HG02938 (cell line): Measurements from ENCODE around the gene AOPEP.
"Not testable (repeated sequence)": the region's sequence is repeated elsewhere in the genome, so short reads cannot be mapped to it uniquely, and the experiment has no call there.

Experiments
- ATAC-seq: cut with Tn5 transposase; IDR thresholded peaks from one replicate; pipeline ENCODE4 v1.9.1; 2021; ENCODE audit warnings: mild to moderate bottlenecking, moderate library complexity; ENCODE audit not compliant: unreplicated experiment

The AOPEP gene

DNA sequence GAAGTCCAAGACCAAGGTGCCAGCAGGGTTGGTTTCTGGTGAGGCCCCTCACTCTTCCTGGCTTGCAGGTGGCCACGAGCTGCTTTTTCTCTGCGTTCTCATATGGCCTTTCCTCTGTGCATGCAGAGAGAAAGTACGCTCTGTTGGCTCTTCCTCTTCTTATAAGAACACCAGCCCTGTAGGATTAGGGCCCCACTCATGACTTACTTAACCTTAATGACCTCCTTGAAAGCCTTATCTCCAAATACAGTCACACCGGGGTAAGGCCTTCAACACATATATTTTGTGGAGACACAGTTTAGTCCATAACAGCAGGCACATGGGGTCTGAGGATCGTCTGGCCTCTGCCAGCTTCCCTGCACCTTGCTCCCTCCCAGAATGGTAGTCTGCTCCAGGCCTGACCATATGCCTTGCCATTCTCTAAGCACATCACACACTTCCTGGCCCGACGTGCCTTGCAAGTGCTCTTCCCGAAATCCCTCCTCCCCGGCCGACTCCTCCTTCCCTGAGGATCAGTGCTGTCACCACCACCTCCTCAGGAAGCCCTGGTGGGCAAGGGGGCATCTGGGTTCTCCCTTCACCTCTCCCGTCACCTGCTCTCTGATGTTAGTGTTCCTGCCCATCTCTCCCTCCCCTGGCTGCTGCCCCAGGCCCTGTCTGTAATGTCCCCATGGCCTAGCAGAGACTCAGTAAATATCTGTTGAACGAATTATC is 200.7 kb downstream of the AOPEP start:
- no peak for ATAC-seq

DNA sequence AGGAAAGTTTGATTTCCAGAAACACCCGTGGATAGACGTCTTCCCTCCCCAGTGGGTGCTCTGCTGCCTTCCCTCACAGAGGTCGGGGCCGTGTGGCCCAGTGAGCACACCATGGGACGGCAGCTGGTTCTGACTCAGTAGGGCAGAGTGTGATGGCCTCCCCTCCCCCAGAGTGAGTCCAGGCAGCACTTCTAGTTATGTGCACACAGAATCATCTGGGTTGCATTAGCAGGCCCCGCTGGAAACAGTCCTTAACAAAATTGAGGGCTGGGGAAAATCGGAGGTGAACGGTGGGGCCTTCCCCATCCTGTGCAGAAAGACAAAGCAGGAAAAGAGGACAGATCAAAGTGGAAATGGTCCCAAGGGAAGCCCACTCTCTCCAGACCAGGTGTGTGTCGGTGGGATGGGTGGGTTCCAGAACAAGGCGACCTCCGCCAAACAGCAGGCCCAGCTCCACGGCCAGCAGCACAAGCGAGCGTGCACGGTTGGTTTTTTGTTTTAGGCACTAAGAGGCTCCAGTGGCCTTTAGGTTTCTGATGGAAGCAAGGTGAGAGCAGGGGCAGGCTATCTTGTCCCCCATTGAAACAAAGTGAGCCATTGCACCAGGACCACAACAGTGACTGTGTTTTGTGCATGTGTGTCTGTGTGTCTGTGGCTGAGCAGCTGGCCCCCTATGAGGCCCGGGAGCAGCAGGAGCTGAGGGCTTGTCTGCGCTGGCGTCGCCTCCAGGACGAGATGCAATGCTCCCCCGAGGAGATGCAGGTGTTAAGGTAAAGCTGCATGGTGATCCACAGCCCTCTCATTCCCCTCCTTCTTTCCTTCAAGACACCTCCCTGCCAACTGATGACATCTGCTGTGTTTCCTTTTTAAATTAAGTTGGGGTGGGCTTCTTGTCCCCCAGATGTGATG is 201.5 kb downstream of the AOPEP start:
- no peak for ATAC-seq

DNA sequence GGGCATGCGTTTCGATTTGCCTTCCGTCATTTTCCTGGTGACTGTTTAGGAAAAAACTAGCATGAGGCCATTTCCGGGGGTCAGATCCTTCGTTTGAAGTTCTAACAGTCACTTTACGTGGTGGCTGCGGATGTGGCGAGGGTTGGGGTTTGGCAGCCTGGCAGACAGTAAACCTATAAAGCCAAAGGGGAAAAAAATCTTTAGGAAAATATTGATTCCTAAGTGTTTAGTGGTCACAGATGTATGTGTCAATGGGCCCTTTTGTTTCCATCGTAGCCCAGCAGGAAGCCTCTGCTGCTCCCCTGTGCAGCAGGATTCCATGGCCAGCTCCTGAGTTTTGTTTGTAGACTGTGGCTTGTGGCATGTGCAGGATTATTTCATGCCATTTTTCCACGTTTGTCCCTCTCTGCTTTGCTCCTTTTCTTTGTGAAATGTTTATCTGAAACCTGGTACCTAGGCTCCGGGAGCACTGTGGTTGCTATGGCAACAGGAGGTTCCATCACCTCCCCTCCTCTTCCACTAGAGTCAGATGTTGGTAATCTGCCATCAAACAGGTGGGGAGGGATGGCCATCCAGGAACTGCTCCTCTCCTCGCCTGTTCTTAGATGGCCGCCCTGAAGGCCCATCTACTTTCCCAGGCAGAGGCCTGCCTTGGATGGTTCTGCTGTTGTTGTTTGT is 202.3 kb downstream of the AOPEP start:
- ATAC-seq = no peak

DNA sequence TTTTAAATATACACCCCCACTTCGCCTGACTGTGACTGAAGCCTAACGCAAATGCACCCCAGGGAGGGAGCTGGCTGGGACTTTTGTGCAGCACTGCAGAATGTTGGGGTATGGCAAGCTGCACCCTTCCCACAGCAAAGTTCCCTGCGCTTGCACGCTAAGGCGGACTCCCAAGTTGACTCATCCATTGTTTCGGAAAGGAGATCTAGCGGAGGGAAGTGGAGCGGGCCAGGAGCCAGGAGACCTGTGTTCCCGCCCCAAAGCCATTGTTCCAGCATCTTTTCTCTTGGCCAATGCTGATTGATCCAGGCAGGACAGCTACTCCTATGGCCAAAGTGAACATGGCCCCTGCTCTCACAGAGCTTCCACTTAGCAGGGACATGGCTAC is 202.9 kb downstream of the AOPEP start:
- no peak for ATAC-seq

DNA sequence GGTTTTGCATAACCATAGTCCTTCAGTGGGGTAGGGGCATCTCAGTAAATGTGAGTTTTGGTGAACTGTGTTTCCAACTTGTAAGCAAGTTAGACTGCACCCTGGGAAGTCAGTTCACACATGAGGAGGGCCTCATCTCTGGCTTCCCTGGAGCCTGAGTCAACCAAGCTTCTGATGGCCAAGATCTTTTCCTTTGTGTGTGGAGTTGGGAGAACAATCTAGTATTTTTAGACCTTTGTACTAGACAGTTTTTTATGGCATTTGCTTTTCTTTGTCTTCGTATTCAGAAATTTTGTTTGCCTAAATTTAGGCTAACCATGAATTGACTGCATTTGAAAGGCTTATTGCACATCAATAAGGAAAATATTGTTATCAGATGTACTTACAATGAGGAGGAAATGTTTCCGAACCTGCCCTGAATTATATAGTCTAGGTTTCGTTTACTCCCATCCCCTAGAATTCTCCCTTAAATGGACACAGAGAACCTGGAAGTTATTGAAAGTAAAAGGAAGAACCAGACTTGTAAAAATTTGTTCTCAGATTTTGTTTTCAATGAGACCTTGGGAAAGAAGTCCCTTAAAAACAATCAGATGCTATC is 204.6 kb downstream of the AOPEP start:
- no peak for ATAC-seq

DNA sequence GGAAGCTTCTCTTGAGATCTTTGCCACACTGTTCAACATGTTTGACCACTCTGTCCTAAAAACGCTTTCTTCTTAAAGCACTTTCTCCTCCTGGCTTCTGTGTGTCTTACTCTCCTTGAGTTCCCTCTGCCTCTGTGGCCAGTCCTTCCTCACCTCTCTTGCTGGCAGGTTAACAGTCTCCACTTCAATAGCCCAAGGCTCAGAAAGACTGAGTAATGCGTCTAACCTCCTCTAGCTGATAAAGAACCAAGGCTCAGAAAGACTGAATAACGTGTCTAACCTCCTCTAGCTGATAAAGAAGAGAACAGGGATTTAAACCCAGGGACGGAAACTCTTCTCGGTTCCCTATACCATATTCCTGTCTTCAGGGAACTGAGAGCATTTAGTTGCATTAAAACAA is 205.2 kb downstream of the AOPEP start:
- no peak for ATAC-seq

DNA sequence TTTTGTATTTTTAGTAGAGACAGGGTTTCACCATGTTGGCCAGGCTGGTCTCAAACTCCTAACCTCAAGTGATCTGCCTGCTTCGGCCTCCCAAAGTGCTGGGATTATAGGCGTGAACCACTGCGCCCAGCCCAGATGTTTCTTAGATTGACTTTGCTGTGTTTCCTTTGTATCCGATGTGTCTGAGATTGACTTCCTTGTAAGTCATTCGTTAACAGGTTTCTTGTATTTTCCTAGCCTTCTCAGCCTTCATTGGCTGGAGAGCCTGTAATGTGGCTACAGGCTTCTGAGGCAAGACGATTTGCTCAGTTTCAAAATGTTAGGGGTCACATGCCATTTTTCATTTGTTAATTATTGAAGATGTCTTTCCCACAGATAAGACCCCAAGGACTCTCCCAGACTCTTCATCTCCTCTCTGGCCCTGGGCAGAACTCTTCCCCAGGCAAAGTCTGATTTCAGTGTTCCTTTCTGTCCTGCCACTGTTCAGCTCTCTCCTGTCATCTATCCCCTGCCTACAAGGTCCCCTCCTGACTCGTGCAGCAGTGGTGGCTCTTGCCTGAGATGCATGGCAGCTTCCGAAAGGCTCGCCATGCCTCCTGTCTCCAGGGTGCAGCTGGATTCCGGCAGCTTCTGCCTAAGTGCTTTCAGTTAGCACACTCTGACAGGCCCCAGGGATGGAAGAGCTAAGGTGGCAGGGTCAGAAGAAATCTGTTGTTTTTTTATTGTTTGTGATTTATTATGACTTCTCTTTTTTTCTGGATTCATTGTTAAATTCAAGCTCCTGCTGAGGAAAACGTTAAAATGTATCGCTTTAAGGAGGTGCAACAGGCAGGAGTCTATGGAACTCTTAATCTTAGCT is 206.4 kb downstream of the AOPEP start:
- no peak for ATAC-seq

DNA sequence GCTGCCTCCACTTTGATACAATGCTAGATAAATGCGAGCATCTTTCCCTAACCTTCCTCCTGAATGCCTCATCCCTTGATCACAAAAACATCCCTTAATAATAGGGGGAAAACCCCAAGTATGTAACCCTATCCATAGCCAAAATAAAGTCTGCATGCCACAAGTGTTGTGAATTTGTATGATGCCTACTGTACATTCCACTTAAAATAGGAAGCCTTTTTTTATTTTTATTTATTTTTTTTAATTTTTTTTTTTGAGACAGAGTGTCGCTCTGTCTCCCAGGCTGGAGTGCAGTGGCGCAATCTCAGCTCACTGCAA is 207.0 kb downstream of the AOPEP start:
- ATAC-seq = no peak

DNA sequence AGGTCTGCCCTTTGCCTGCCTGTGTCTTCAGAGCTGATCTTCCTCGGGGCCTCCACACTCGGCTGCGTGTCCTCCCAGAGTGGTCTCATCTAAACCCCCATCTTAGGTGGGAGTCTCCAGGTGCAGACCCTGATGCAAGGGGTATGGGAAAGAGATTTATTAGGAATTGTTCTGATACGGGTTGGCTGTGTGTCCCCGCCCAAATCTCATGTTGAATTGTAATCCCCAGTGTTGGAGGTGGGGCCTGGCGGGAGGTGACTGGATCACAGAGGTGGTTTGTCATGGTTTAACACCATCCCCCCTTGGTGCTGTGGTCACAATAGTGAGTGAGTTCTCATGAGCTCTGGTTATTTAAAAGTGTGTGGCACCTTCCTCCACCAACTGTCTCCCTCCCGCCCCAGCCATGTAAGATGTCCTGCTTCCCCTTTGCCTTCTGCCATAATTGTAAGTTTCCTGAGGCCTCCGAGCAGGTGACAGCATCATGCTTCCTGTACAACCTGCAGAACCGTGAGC is 208.4 kb downstream of the AOPEP start:
- no peak for ATAC-seq

DNA sequence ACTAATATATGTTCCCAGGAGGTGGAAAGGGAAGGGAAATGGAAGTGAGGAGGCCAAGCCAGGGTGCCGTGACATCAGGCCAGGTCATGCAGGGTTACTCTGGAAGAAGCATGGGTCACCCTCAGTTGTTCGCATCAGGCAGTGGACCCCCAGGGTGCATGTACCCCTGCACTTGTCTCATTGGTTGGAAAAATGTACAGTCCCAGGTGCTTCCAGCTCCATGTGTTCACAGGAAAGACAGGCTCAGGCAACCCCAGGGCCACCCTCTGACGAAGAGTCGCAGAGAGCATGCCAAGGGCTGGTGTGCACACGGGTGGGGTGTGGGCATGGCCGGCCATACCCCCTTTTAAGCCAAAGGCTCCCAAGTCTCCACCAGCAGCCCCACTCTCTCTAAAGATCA is 208.9 kb downstream of the AOPEP start:
- ATAC-seq = no peak

DNA sequence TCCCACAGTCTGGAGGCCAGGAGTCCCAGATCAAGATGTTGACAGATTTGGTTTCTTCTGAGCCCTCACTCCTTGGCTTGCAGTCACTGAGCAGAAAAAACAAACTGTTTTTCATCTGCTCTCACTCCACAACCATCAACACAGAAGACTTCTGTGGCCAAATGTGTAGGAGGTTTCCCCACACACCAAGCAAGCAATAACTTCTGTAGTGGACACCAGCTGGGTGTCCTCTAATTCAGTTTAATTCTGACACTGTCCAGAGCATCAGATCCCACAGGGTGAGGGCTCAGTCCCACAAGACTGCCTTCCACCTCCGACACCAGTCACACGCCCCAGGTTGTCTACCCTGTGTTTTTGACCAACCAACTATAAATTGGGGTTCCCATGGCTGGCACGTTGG is 209.9 kb downstream of the AOPEP start:
- no peak for ATAC-seq

DNA sequence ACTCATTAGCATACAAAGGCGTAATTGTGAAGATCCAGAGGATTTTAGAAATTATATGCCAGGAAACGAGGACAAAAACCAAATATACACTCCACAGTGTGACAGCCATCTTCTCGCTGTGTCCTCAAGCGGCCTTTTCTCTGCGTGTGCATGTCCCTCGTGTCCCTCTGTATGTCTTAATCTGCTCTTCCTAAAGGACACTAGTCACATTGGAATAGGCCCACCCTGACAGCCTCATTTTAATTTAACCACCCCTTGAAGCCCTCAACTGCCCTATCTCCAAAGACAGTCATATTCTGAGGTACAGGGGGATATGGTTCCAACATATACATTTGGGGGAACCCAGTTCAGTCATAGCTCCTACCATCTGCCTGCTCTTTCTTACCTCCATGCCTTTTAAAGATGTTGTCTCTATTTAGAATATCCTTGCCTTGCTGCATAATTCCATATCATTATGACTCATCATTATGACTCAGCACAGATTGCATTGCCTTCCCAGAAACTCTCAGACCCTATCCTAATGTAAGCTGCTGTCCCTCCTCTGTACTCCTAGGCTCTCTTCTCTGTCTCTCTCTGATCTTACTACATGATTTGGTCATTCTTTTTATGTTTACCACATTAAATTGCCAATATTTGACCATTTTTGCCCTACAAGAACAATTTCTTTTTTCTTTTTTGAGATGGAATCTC is 210.9 kb downstream of the AOPEP start:
- no peak for ATAC-seq

DNA sequence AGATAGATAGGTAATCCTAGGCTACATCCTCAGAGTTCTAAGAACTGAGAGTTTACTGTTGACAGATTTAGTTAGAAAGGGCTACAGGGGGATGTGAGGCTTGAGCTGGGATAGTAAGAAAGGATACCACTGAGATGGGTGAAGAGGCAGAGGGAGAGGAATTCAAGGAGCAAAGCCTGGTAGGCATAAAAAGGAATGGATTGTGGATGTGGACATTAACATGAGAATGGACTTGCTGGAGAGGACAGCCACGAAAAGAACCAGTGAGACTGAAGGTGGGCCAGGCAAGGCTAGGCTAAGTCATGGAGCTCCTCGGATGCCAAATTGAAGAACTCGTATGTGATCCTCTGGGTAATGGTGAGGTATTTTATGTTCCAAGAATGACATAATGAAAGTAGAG is 211.9 kb downstream of the AOPEP start:
- ATAC-seq = no peak

DNA sequence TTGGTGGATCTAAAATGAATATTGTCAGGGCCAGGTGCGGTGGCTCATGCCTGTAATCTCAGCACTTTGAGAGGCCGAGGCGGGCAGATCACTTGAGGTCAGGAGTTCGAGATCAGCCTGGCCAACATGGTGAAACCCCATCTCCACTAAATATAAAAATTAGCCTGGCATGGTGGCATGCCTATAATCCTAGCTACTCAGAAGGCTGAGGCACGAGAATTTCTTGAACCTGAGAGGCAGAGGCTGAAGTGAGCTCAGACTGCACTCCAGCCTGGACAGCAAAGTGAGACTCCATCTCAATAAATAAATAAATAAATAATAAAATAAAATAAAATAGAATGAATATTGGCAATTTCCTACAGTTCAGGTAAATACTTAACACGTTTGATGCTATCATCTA is 213.8 kb downstream of the AOPEP start:
- ATAC-seq = not testable (repeated sequence)

DNA sequence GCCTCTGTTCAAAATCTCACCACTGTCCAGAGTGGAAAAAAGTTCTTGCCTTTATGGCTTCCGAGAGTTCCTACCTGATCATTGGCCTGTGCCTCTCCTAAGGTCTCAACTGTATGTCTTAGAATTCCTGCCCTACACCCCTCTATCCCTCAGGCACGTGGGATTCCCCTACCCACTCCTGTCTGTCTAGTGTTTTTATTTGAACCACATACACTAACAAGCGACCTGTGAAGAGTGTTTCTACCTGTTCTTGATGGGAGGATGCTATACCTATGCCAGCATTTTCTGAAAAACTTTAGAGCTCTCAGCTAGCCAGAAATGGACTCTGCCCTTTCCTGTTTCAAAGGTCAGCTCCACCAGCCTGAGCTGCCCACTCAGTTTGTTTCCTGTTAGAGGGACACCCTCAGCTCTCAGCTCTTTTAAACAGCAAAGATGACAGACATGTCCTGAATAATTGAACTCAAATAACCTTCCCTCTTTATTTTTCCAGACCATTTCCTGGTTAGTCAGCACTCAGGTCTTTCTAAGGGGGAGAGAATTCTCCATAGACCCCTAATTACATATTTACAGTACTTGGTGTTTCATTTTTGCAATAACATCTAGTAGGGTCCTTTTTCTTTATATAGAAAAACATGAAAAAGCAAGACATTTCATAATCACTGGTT is 214.8 kb downstream of the AOPEP start:
- no peak for ATAC-seq

DNA sequence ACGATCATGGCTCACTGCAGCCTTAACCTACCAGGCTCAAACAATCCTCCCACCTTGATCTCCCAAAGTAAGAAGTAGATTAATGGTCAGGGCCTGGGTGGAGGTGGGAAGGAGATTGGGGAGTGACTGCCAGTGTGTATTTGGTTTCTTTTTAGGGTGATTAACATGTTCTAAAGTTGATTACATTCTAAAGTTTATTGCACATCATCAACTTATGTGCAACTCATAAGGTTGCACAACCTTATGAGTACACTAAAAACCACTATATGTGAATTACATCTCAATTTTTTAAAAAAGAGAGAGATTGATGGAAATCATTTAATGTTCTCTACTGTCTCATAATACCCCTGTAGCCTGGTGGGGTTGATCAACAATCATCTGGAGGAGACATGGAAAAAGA is 218.1 kb downstream of the AOPEP start:
- no peak for ATAC-seq

DNA sequence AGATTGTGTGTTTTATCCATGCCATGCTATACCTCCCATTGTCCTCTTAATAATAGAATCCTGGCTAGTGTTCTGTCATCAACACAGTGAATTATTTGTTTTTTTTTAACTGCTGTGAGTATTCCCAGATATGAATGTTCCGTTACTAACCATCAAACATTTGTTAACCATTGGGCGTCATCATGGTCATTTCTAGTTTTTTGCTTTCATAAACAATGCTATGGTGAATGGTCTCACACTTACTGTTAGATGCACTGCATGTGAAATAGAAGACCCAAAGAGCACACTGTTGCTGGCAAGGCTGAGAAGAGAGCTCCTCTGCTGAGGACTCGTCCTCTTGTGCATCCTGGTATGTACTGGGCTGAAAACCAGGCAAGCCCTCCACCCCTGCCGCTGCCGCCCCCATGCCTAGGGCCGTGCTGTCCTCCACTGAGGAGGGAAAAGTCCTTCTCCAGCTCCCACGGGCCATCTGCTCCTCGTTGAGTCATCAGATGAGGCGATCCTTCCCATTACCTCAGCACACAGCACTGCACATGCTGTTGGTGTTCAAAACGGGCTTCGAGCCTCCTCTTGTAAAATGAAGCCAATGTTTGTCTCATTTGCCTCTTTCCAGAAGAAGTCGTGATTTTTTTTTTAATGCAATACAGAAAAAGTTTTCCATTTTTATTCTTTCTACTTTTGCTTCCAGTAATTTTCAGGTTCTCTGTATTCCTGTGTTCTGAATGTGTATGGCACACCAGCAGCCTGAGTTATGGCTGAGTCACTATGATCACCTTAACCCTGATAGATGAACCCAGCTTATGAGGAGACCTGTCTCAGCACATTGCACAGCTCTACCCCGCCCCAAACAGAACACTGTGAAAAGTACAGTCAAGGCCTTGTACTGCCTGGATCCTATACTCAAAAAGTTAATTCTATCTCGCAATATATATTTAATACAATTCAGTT is 219.0 kb downstream of the AOPEP start:
- no peak for ATAC-seq

DNA sequence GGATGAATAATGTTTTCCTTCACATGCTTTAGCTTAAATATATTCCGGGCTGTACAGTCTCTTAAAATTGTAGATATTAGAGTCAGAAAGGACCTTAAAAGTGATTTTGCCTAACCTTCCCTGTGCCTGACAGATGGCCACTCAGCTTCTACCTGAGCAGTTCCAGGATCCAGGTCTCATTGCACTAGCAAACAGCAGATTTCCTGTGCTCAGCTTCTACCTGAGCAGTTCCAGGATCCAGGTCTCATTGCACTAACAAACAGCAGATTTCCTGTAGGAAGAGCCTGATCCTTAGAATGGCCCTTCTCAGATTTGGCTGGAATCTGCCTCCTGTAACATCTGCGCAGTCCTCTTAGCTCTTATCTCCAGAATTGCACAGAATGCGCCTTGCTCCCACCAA is 219.8 kb downstream of the AOPEP start:
- no peak for ATAC-seq
